CD14-positive monocyte (primary cell): ENCODE measurements around the gene IGLL5. TPM values are rescaled to one million over a fixed set of nuclear protein-coding genes. Genes with fewer than 3 reads are reported as not detected.
"Not testable (repeated sequence)": the region's sequence is repeated elsewhere in the genome, so short reads cannot be mapped to it uniquely, and the experiment has no call there.

ENCODE experiments used
- DNase-seq, 3 donors: peaks; one replicate each; pipeline ENCODE4 v3.0.0-alpha.2; 2011 to 2022
- H2AFZ ChIP-seq: 2 replicates; pipeline ENCODE4 v1.6.0; 2012; ENCODE audit warnings: mild to moderate bottlenecking, low read depth, low read length, inconsistent platforms; ENCODE audit not compliant: insufficient read depth, poor library complexity, severe bottlenecking
- H3K27ac ChIP-seq, 2 donors: 1 replicate in 1 of 2; 2 replicates in 1 of 2; pipeline ENCODE4 v1.5.1; 2012 to 2013; ENCODE audit warnings: low read length in 2 of 2, control low read depth in 1 of 2, inconsistent platforms in 1 of 2, low read depth in 1 of 2, mild to moderate bottlenecking in 1 of 2
- H3K27me3 ChIP-seq, 2 donors: one replicate each; pipeline versions ENCODE4 v1.6.0 to v1.6.1; 2011 to 2013; ENCODE audit warnings: low read length in 2 of 2; ENCODE audit not compliant: control insufficient read depth in 2 of 2, insufficient read depth in 2 of 2
- H3K36me3 ChIP-seq, 2 donors: replicated peaks in 1 of 2; 1 replicate in 1 of 2; 2 replicates in 1 of 2; pipeline versions ENCODE4 v1.5.1 to v1.6.1; 2012 to 2013; ENCODE audit warnings: low read length in 2 of 2, control low read depth in 1 of 2, inconsistent platforms in 1 of 2, mild to moderate bottlenecking in 1 of 2; ENCODE audit not compliant: insufficient read depth in 2 of 2, control insufficient read depth in 1 of 2
- H3K4me1 ChIP-seq, 2 donors: 1 replicate in 1 of 2; 2 replicates in 1 of 2; pipeline versions ENCODE4 v1.5.1 to v1.6.1; 2012 to 2013; ENCODE audit warnings: low read length in 2 of 2, control low read depth in 1 of 2, inconsistent platforms in 1 of 2, mild to moderate bottlenecking in 1 of 2, moderate library complexity in 1 of 2; ENCODE audit not compliant: insufficient read depth in 2 of 2, control insufficient read depth in 1 of 2
- H3K4me2 ChIP-seq: replicated peaks from 2 replicates; pipeline ENCODE3; 2012; ENCODE audit warnings: low read length, moderate library complexity, mild to moderate bottlenecking; ENCODE audit not compliant: poor library complexity, severe bottlenecking; ENCODE audit errors: extremely low read depth
- H3K4me3 ChIP-seq, 3 experiments: fragments of 200-600 bp in 1 of 3; sonication (generic) in 1 of 3; replicated peaks in 1 of 3; 1 replicate in 2 of 3; 2 replicates in 1 of 3; pipeline ENCODE4 v1.5.1; 2011 to 2013; ENCODE audit warnings: low read length in 3 of 3, mild to moderate bottlenecking in 3 of 3, control low read depth in 2 of 3, low read depth in 2 of 3, inconsistent platforms in 1 of 3, moderate library complexity in 1 of 3
- H3K79me2 ChIP-seq: 2 replicates; pipeline ENCODE4 v1.6.0; 2012; ENCODE audit warnings: mild to moderate bottlenecking, control low read depth, inconsistent platforms, low read length, moderate library complexity; ENCODE audit not compliant: insufficient read depth
- H3K9ac ChIP-seq: 2 replicates; pipeline ENCODE4 v1.6.0; 2017; ENCODE audit warnings: low read length, mild to moderate bottlenecking; ENCODE audit not compliant: insufficient read depth, poor library complexity, severe bottlenecking
- H3K9me3 ChIP-seq, 2 donors: replicated peaks in 1 of 2; 1 replicate in 1 of 2; 2 replicates in 1 of 2; pipeline versions ENCODE4 v1.5.1 to v1.6.1; 2012 to 2013; ENCODE audit warnings: low read length in 2 of 2, control low read depth in 1 of 2; ENCODE audit not compliant: control insufficient read depth in 1 of 2, insufficient read depth in 1 of 2
- H4K20me1 ChIP-seq: 2 replicates; pipeline ENCODE4 v1.6.0; 2012; ENCODE audit warnings: mild to moderate bottlenecking, low read length, control low read depth, moderate library complexity; ENCODE audit not compliant: insufficient read depth
- H3K27ac Mint-ChIP-seq, 7 donors: one replicate each; pipeline ENCODE4 v1.8.0; 2020; ENCODE audit warnings: mild to moderate bottlenecking in 7 of 7, mixed read lengths in 7 of 7, moderate library complexity in 6 of 7, inconsistent platforms in 2 of 7
- H3K27me3 Mint-ChIP-seq, 3 donors: one replicate each; pipeline ENCODE4 v1.8.0; 2021 to 2022; ENCODE audit warnings: low read depth in 3 of 3, mild to moderate bottlenecking in 3 of 3, mixed read lengths in 3 of 3, moderate library complexity in 3 of 3, inconsistent platforms in 1 of 3
- H3K36me3 Mint-ChIP-seq, 2 donors: one replicate each; pipeline ENCODE4 v1.8.0; 2020; ENCODE audit warnings: mixed read lengths in 2 of 2, inconsistent platforms in 1 of 2, mild to moderate bottlenecking in 1 of 2
- H3K4me1 Mint-ChIP-seq: one replicate; pipeline ENCODE4 v1.8.0; 2020; ENCODE audit warnings: mild to moderate bottlenecking, mixed read lengths
- H3K4me3 Mint-ChIP-seq, 2 donors: one replicate each; pipeline ENCODE4 v1.8.0; 2020; ENCODE audit warnings: mild to moderate bottlenecking in 2 of 2, mixed read lengths in 2 of 2, moderate library complexity in 1 of 2
- H3K9me3 Mint-ChIP-seq, 7 donors: one replicate each; pipeline ENCODE4 v1.8.0; 2020 to 2022; ENCODE audit warnings: mixed read lengths in 7 of 7, mild to moderate bottlenecking in 6 of 7, moderate library complexity in 6 of 7, inconsistent platforms in 2 of 7
- whole genome bisulfite sequencing: methylation state at CpG from one replicate; pipeline ENCODE4 v1.1.5; 2013; ENCODE audit warnings: missing lambda C conversion rate; ENCODE audit not compliant: insufficient coverage; 5-methylcytosine and 5-hydroxymethylcytosine counted together
- intact Hi-C, 2 donors: fragments of 100-400 bp; cut with micrococcal nuclease; formaldehyde crosslinking; loops; one replicate each; pipeline versions ENCODE4 v1.15.0 to v1.15.1; 2023
- polyA plus RNA-seq, 3 donors: library from polyadenylated mRNA; depleted of rRNA in 1 of 3; unstranded in 2 of 3; stranded (reverse) in 1 of 3; fragments of 300-500 nt in 2 of 3; fragments of >200 nt in 1 of 3; fragmentation: Illumina TruSeq in 2 of 3; gene quantifications; 1 replicate in 2 of 3; 2 replicates in 1 of 3; pipeline ENCODE4 v1.2.3, GENCODE V29; 2012 to 2021
- TF ChIP-seq, protein P1 (sequence below): fragments of 200-600 bp; IDR thresholded peaks from one replicate; pipeline ENCODE4 v1.8.0; 2022; ENCODE audit warnings: antibody characterized with exemption, mild to moderate bottlenecking

Gene IGLL5
- polyA plus RNA-seq, 3 donors = 0.21 to 0.38 TPM; not detected in 1

GRCh38 chr22:22904736-22905135, 17.1 kb downstream of the IGLL5 start:
- H3K27me3 Mint-ChIP-seq, H3K27me3 ChIP-seq, H3K9ac ChIP-seq, H3K36me3 Mint-ChIP-seq, H4K20me1 ChIP-seq, H3K4me3 ChIP-seq, H3K27ac Mint-ChIP-seq, H3K4me1 ChIP-seq, H3K9me3 Mint-ChIP-seq, H3K4me2 ChIP-seq, H3K27ac ChIP-seq, H3K36me3 ChIP-seq, H3K79me2 ChIP-seq, H3K4me3 Mint-ChIP-seq, DNase-seq, H2AFZ ChIP-seq, H3K9me3 ChIP-seq: not testable (repeated sequence)
- peaks cover 14% of the 10 kb centered on the region for H3K4me1 Mint-ChIP-seq
- intact Hi-C loops = loop anchor here in 1 of 2 donors (5.0 kb wide), 1 partner anchor 43 kb away; no protein-coding TSS in a partner anchor
- WGBS = 100% methylated on average over 1 of the region's 5 CpGs

GRCh38 chr22:22906391-22906790, 18.8 kb downstream of the IGLL5 start:
- not testable (repeated sequence) for H3K4me3 ChIP-seq, H3K79me2 ChIP-seq, H3K27ac Mint-ChIP-seq, H4K20me1 ChIP-seq, H3K27me3 ChIP-seq, H3K36me3 ChIP-seq, H3K9me3 Mint-ChIP-seq, H3K27ac ChIP-seq, H3K4me3 Mint-ChIP-seq, H3K4me2 ChIP-seq, DNase-seq, H3K36me3 Mint-ChIP-seq, H3K27me3 Mint-ChIP-seq, H3K9ac ChIP-seq, H3K9me3 ChIP-seq, H2AFZ ChIP-seq
- H3K4me1 ChIP-seq = peaks cover 2 to 13% of the 10 kb centered on the region in 2 donors
- no CpG with 5 or more reads among the region's 10 CpGs for WGBS
- H3K4me1 Mint-ChIP-seq = peaks cover 25% of the 10 kb centered on the region
- intact Hi-C loops = loop anchor here in 1 of 2 donors (5.0 kb wide), 1 partner anchor 41 kb away; no protein-coding TSS in a partner anchor

DNA sequence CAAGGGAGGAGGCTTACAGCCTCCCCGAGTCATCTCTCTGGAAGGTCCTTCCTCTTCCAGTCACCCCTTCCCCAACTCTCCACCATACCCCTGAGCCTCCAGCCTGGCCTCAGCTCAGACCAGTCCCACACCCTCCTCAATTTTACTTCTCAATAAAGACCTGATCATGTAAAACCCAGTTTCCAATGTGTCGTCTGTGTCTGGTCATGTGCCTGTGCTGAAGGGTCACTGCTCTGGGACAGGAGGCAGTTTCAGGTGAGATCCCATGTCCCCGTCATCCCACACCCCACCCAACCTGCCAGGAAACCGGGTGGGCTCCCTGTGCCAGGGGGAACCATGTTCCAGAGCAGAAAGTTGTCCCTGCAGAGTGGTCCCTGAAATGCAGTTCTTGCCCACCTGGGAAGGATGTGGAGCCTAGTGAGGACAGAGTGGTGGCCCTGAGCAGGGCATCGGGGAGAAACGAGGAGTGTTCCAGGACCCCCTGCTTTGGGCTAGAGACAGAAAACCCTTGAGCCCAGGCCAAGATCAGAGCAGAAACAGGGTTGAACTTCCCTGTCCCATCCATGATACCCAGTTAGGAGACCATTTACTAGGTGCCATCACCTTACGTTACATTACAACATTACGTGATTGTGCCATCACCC, 19.4 kb downstream of the IGLL5 start:
- Histone ChIP-seq H2AFZ (no peak overlapping the region), H3K9ac (no peak overlapping the region), H3K27ac (no peak overlapping the region), H3K9me3 (no peaks in the 10 kb centered on the region), H3K36me3 (no peaks in the 10 kb centered on the region), H4K20me1 (no peaks in the 10 kb centered on the region), H3K4me1 (peaks cover 2 to 13% of the 10 kb centered on the region in 2 donors), H3K4me2 (no peak overlapping the region), H3K79me2 (no peaks in the 10 kb centered on the region), H3K4me3 (no peak overlapping the region), H3K27me3 (no peaks in the 10 kb centered on the region)
- H3K4me1 Mint-ChIP-seq = peaks cover 27% of the 10 kb centered on the region
- no peak for DNase-seq
- H3K27me3 Mint-ChIP-seq = peaks cover 2 to 10% (median 3%) of the 10 kb centered on the region in 3 donors
- intact Hi-C loops = loop anchor here in 1 of 2 donors (5.0 kb wide), 1 partner anchor 40 kb away; no protein-coding TSS in a partner anchor
- peak overlapping the region in 1 of 7 donors; percentile 37 for H3K27ac Mint-ChIP-seq
- no peaks in the 10 kb centered on the region for H3K36me3 Mint-ChIP-seq
- WGBS = 100% methylated on average over 4 of the region's 8 CpGs
- H3K4me3 Mint-ChIP-seq = peak overlapping the region in 1 of 2 donors; percentile 40
- TF ChIP-seq, protein P1, sequence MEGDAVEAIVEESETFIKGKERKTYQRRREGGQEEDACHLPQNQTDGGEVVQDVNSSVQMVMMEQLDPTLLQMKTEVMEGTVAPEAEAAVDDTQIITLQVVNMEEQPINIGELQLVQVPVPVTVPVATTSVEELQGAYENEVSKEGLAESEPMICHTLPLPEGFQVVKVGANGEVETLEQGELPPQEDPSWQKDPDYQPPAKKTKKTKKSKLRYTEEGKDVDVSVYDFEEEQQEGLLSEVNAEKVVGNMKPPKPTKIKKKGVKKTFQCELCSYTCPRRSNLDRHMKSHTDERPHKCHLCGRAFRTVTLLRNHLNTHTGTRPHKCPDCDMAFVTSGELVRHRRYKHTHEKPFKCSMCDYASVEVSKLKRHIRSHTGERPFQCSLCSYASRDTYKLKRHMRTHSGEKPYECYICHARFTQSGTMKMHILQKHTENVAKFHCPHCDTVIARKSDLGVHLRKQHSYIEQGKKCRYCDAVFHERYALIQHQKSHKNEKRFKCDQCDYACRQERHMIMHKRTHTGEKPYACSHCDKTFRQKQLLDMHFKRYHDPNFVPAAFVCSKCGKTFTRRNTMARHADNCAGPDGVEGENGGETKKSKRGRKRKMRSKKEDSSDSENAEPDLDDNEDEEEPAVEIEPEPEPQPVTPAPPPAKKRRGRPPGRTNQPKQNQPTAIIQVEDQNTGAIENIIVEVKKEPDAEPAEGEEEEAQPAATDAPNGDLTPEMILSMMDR = no peak
- peaks cover 0 to 3% (median 0%) of the 10 kb centered on the region in 7 donors for H3K9me3 Mint-ChIP-seq
